Eye (tissue), 1 donor: ENCODE data around the gene CREG2.

ENCODE experiments used
- DNase-seq: peaks from one replicate; pipeline ENCODE4 v3.0.0-alpha.2; 2015

CREG2 gene, protein sequence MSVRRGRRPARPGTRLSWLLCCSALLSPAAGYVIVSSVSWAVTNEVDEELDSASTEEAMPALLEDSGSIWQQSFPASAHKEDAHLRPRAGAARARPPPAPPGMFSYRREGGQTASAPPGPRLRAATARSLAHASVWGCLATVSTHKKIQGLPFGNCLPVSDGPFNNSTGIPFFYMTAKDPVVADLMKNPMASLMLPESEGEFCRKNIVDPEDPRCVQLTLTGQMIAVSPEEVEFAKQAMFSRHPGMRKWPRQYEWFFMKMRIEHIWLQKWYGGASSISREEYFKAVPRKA

DNA sequence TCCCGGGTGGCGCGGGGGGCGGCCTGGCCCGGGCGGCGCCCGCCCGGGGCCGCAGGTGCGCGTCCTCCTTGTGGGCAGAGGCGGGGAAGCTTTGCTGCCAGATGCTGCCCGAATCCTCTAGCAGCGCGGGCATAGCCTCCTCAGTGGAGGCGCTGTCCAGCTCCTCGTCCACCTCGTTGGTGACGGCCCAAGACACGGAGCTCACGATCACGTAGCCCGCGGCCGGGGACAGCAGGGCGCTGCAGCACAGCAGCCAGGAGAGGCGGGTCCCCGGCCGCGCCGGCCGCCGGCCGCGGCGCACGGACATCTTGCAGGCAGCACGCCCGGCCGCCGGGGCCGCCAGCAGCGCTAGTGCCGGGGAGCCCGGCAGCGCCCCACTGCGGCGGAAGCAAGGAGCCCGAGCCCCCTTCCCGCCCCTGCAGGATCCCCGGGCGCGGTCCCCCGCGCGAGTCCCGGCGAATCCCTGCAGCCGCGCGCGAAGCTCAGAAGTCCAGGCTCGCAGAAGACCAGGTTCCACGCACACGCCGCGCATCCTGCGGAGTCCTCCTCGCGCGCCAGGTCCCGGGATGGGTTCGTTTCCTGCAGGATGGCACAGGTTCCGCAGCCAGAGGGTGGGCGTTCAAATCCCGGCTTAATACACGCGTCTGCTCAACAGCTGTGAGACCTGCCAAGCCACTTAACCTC is at the start of gene CREG2:
CREG2 (minus strand) TSS at position 353 of the 684 bp plus-strand sequence; CDS start at position 307, 46 bp downstream.
- DNase-seq: peak; percentile 88

DNA sequence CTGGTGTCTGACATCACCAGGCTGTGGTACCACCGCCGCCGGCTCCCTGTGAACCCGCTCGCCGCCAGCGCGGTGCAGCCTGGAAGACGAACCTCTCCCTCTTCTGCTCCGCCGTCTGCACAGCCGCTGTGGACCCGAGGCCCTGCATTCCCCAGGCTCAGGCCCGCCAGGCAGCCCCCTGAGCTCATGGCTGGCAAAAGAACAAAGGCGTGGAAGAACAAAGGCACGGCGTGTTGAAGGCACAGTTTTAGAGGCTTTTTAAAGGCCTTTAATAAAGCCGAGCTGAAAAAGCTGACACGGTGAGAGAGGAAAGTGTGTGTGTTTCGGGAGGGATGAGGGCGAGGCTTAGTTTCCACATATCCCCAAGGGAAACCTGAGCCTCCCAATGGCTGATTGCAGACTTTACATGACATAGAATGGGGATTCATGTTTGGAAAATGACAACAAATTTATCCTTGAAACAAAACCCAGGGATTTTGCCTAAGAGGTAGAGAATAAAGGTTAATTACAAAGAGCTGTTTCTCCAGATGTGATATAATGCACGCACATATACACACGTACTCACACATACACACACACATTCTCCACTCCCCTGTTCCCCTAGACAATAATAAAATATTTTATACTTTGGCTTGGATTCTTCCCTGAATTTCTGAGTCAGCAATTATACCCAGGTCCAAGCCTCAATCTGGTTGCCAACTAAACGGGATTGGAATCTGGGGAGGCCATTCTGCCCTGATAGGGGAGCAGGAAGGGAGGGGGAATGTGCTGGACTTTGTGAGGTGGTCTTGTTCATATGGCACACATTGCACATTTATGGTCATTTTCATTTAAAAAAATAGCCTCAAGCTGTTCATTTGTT is 47.9 kb upstream of the CREG2 start:
- DNase-seq: peak; percentile 90

- DNase-seq: no peak
These were observed 46.2 kb upstream of the CREG2 start for GRCh38 chr2:101433465-101433864.

DNA sequence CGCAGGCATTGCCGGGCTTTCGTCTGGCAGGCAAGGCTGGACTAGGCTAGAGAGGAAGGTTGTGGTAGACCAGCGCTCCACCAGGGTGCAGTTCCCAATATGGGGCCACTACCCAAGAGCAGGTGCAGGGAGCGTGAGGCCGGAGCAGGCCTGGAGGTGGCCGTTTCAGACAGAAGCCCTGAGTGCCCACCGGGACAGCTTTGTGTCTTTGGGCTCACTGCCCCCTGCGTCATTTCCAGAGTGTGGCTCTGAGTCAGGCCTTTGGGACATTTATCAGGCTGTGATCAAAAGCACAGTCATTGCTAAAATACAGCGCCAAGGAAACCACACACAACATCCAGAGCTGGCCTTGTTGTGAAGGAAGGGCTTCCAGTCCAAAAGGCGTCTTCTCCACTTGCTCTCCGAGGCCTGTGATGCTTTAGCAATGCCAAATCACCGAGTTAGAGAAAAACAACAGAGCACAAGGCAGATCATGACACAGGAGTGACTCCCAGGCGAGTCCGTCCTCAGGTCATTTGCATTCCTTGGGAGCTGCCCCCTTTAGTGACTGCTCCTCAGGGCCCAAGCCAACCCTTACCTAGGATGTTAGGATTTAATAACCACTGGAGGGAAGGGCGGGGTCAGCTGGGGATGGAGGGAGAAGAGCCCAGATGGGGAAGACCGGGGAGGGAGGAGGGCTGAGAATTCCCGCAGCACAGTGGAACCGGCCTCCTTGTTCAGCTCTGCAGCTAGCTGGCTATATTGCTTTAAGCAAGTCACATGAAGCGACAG is 45.3 kb upstream of the CREG2 start:
- no peak for DNase-seq

DNA sequence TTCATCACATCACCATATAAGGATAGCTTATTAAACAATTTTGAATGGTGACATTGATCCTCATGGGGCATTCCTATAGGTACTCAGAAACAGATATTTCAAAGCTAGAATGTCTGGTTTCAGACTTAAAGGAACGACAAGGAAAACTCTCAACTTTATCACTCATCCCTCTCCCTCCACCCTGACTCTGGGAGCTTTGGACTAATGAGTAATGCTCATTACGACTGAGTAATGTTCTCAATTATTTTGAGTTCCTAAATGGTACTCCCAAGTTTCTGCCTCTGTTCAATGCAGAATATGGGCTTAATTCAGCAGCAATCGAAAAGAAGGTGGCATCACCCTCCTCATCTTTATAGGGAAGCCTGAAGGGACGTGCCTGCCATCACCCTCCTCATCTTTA is 44.2 kb upstream of the CREG2 start:
- no peak for DNase-seq

DNA sequence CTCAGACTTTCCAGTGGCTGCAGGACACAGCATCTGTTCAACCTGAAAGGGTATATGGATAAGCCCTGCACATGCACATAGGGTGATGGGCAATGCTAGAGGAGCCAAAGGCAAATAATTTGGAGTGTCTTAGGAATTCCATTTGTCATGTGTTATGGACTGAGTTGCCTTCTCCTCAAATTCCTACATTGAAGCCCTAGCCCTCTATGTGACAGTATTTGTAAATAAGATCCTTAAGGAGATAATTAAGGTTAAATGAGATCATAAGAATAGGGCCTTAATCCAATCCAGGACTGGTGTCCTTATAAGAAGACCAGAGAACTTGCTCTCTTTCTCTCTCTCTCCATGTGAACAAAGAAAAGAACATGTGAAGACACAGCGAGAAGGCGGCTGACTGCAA is 42.9 kb upstream of the CREG2 start:
- DNase-seq: no peak

- no peak for DNase-seq
These were observed 42.1 kb upstream of the CREG2 start for GRCh38 chr2:101429453-101429852.

DNA sequence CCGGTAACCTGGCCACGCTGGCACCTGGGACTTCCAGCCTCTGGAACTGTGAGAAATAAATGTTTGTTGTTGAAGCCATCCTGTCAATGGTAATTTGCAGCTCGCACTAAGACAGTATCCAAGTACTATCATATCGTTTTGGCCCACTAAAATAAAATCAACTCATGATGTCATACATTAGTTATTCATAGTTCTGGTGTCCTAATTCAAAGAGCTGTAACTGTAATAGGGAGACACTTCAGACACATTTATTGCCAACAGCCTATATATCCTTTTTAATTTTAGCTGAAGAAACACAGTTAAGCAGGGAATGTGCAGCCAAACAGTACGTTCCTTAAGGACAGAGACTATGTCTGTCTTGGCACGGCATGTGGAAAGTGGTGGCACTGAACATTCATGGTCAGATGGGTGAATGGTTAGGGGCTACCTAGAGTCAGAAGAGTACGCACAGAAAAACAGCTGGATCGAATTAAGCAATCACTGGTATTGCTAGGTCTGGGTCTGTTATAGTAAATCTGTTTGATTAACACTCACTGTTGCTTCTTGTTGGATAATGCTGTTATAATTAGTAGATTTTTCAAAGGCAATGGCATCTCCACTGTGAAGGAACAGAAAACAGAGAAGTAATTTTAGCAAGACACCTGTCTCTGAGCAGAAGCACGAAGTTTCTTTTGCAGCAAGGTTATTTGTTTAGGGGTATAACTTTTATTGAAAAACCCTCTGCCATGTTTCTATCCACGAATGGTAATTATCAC is 41.3 kb upstream of the CREG2 start:
- DNase-seq: no peak

- DNase-seq: no peak
These were observed 40.4 kb upstream of the CREG2 start for GRCh38 chr2:101427743-101428142.

- no peak for DNase-seq
These were observed 39.9 kb upstream of the CREG2 start for GRCh38 chr2:101427240-101427639.

- no peak for DNase-seq
These were observed 39.5 kb upstream of the CREG2 start for GRCh38 chr2:101426822-101427221.

DNA sequence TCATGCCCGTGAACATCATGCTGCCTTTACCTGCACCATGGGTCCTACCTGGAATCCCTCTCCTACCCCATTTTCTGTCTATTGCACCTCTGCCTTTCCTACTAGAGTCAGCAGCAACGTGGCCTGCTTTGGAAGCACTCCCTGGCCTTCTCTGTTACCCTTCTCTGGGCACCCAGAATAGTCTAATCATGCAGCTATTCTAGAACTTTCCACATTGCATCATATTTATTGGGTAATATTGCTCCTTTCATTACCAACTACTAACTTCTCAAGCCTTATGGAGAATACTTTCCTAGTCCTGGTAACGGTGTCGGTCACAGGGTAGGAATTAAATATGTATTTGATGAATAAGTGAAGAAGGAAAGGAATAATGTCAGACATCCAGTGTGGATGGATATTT is 33.3 kb upstream of the CREG2 start:
- no peak for DNase-seq

DNA sequence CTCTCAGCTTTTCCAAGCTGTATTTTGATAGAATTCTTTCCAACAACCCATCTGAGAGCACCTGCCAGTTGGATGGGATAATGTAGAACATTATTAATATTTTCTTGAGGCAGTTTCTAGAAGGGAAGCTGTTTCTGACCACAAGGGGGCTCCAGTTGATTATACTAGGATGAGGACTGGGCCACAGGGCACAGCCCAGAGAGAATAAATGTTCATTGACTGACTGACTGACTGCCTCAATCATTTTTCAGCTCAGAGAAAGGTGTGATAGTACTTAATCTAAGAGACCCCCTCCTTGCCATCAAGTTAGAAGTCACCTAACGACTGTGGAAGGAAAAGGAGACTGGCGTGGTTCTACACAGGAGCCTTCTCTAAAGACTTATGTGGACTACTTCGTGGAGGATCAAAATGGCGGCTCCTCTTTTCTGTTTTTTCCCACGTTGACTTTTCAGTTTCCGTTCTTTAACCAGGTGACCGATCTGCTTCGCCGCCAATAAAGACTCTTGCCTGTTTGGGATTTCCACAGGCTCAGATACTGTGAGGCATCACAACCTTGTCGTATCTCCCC is 31.9 kb upstream of the CREG2 start:
- peak; percentile 77 for DNase-seq

DNA sequence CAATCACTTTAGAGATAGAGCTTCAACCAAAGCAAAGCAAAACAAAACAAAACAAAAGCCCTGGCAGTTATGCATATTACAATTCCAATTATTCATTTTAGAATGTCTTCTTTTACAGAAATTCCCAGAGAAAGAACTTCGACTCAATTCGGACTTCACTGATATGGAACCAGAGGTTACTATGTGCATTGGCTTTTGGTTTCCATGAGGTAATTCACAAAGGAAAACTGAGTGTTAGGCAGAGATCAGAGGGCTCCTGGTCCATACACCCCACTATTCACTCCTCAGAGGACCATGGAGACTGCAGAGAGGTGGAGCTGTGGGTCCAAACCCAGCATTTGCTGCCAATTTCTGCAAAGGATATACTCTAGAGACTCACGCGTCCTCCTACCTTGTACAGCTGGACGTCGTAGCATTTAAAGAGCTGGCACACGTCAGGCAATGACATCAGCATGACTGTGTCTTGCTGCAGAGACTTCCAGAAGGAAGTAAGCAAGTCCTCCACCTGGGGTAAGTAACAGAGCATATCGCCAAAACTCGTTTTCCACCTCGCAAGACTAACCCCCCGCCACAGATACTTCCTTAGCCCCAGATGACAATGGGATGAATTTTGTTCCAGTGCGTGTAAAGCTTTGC is 31.3 kb upstream of the CREG2 start:
- DNase-seq: no peak

DNA sequence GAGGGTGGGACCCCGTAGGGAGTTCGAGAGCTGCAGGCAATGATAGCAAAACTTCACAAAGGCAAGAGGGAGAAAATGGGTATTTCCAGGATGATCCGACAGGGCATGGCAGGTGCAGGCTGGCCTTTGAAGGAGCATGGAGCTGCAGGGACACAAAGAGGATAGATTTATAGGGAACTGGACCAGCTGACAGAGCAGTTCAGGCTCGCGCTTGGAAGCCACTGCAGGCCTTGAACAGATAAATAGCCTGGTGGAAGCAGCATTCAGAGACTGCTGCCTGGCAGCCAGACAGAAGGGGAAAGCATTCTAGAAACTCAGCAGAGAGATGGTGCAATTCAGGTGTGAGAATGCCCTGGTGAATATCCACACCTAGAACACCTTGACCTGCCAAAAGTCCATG is 29.3 kb upstream of the CREG2 start:
- no peak for DNase-seq

- DNase-seq: no peak
These were observed 28.6 kb upstream of the CREG2 start for GRCh38 chr2:101415884-101416283.

DNA sequence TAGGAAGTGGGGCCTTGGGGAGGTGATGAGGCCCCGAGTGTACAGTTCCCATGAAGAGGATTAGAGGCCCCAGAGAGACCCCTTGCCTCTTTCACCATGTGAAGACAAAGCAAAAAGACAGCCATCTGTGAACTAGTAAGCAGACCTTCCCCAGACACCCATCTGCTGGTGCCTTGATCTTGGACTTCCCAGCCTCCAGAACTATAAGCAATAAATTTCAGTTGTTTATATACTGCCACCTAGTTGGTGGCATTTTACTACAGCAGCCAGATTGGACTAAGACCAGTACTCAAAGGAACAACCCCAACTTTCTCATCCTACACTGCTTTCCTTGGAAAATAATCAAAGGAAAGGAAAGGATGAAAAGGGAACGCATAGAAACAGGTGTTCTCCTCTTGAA is 27.9 kb upstream of the CREG2 start:
- no peak for DNase-seq

DNA sequence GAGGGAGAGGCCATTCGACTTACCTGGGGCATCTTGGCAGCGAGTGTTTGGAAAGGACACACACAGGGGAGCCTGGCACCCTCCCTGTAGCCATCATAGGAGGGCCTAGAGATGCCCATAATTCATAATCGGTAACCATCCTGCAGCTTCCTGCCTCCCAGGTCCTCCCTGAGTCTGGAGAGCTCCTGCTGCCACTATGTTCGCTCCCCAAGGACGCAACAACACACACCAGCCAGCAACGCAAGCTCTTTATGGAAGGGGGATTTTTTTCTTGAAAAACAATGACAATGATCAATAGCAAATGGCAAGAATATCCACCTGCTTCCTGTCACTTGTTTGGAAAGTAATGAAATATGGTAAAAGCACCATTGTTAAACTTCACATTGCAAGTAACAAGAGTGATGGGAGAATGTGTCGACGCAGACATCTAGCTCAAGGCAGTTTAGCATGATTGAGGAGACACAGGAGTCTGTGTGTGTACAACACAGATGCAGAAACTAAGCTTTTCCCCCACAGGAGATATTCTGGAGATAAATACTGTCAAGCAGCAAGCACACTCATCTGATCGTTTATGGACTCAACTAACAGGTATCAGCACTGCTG is 24.9 kb upstream of the CREG2 start:
- no peak for DNase-seq

GRCh38 chr2:101410746-101411145 is 23.4 kb upstream of the CREG2 start:
- no peak for DNase-seq

DNA sequence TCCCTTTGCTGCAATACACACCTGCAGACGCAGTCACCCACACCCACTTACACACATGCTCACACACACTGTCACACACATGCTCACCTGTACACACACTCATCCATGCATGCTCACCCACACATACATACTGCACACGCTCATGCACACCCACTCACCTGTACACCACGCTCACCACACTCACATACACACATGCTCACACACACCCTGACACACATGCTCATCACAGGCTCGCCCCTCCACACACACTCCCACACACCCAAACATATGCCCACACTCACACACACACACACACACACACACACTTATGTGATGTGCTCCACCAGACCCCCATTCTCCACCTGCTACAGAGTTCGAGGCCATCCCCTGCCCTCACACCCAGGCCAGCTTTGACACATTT is 22.8 kb upstream of the CREG2 start:
- DNase-seq: no peak

DNA sequence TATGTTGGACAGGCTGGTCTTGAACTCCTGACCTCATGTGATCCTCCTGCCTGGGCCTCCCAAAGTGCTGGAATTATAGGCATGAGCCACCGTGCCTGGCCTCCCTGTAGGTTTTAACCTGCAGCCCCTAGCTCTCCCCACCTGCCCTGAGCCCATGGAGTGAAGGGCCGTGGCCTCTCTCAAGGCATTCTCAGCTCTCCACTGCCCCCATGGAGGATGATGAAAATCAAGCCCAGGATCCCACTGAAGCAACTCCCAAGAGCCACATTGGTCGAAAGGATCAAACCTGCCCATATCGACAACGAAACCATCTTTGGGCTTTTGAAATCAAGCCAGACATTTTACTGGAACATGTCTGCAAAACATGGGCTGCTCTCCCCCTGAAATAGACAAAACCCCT is 22.4 kb upstream of the CREG2 start:
- DNase-seq: no peak
